IMR-90 (cell line): ENCODE results near the gene FAM151A. TPM values are rescaled to one million over a fixed set of nuclear protein-coding genes. Genes with fewer than 3 reads are reported as not detected.

ENCODE experiments used
- ATAC-seq: fragments of 200-7000 bp; cut with Tn5 transposase; 2 replicates; pipeline ENCODE4 v1.9.1; 2020; ENCODE audit warnings: low read depth, mild to moderate bottlenecking, moderate library complexity
- BruUV-seq: library from RNA; stranded (reverse); fragments of 400-500 nt; replicated peaks from 2 replicates; lab custom pipeline; 2021; lab: Mats Ljungman, UMichigan
- CTCF ChIA-PET: fragments of 300-600 bp; formaldehyde crosslinking; extraction: SDS; loops from one replicate; lab custom pipeline; 2021; ENCODE audit warnings: antibody characterized with exemption; lab: Yijun Ruan, JAX
- POLR2A ChIA-PET: fragments of 300-600 bp; sonication (Branson Sonifier 250); formaldehyde crosslinking; loops from one replicate; lab custom pipeline; 2022; ENCODE audit warnings: antibody characterized with exemption; ENCODE audit not compliant: unreplicated experiment; lab: Charles Lee
- DNase-seq: peaks from one replicate; pipeline ENCODE4 v3.0.0; 2013
- H2AFZ ChIP-seq: replicated peaks from 2 replicates; pipeline ENCODE3; 2013; ENCODE audit warnings: low read length, mild to moderate bottlenecking; ENCODE audit not compliant: poor library complexity
- H2AK5ac ChIP-seq: 2 replicates; pipeline ENCODE4 v1.6.1; 2013; ENCODE audit warnings: low read depth, low read length, inconsistent platforms
- H2AK9ac ChIP-seq: replicated peaks from 2 replicates; pipeline ENCODE3; 2013; ENCODE audit warnings: mild to moderate bottlenecking, low read depth, low read length, moderate library complexity; ENCODE audit not compliant: poor library complexity
- H2BK120ac ChIP-seq: 2 replicates; pipeline ENCODE4 v1.6.1; 2013; ENCODE audit warnings: low read depth, low read length, inconsistent platforms
- H2BK15ac ChIP-seq: 3 replicates; pipeline ENCODE4 v1.6.1; 2013; ENCODE audit warnings: low read depth, low read length, inconsistent platforms
- H2BK20ac ChIP-seq: 2 replicates; pipeline ENCODE4 v1.6.1; 2013; ENCODE audit warnings: low read depth, mild to moderate bottlenecking, inconsistent platforms, low read length, moderate library complexity
- H2BK5ac ChIP-seq: 2 replicates; pipeline ENCODE4 v1.6.1; 2013; ENCODE audit warnings: mild to moderate bottlenecking, low read depth, low read length, inconsistent platforms; ENCODE audit not compliant: poor library complexity, severe bottlenecking
- H3K14ac ChIP-seq: replicated peaks from 2 replicates; pipeline ENCODE4 v1.6.1; 2013; ENCODE audit warnings: low read depth, low read length, inconsistent platforms
- H3K18ac ChIP-seq: 2 replicates; pipeline ENCODE4 v1.6.1; 2013; ENCODE audit warnings: low read depth, low read length, control low read depth
- H3K23ac ChIP-seq: 2 replicates; pipeline ENCODE4 v1.6.1; 2013; ENCODE audit warnings: low read depth, low read length, inconsistent platforms
- H3K27ac ChIP-seq: 2 replicates; pipeline ENCODE4 v1.5.1; 2013; ENCODE audit warnings: mild to moderate bottlenecking, control low read depth, low read length; ENCODE audit not compliant: insufficient read depth
- H3K27me3 ChIP-seq: 2 replicates; pipeline ENCODE4 v1.6.1; 2013; ENCODE audit warnings: low read length; ENCODE audit not compliant: control insufficient read depth, insufficient read depth
- H3K36me3 ChIP-seq: 2 replicates; pipeline ENCODE4 v1.6.1; 2013; ENCODE audit warnings: low read length, mixed read lengths; ENCODE audit not compliant: control insufficient read depth, insufficient read depth
- H3K4ac ChIP-seq: 2 replicates; pipeline ENCODE4 v1.6.1; 2013; ENCODE audit warnings: low read depth, low read length, inconsistent platforms
- H3K4me1 ChIP-seq: 2 replicates; pipeline ENCODE4 v1.6.1; 2013; ENCODE audit warnings: low read length, mixed read lengths; ENCODE audit not compliant: control insufficient read depth, insufficient read depth
- H3K4me2 ChIP-seq: 2 replicates; pipeline ENCODE4 v1.6.1; 2013; ENCODE audit warnings: low read depth, mild to moderate bottlenecking, control low read depth, low read length, moderate library complexity
- H3K4me3 ChIP-seq: 2 replicates; pipeline ENCODE4 v1.5.1; 2013; ENCODE audit warnings: low read depth, mild to moderate bottlenecking, control low read depth, low read length, moderate library complexity; ENCODE audit not compliant: insufficient read depth
- H3K56ac ChIP-seq: 2 replicates; pipeline ENCODE4 v1.6.1; 2013; ENCODE audit warnings: low read length, inconsistent platforms; ENCODE audit not compliant: insufficient read depth; ENCODE audit errors: extremely low read depth
- H3K79me1 ChIP-seq, 2 experiments: 2 replicates each; pipeline ENCODE4 v1.6.1; 2013; ENCODE audit warnings: low read length in 2 of 2, inconsistent platforms in 1 of 2, low read depth in 1 of 2
- H3K9ac ChIP-seq: 2 replicates; pipeline ENCODE4 v1.6.1; 2013; ENCODE audit warnings: low read depth, low read length, control low read depth
- H3K9me1 ChIP-seq: 2 replicates; pipeline ENCODE4 v1.6.1; 2013; ENCODE audit warnings: low read length, inconsistent platforms; ENCODE audit not compliant: insufficient read depth
- H3K9me3 ChIP-seq: 2 replicates; pipeline ENCODE4 v1.6.1; 2013; ENCODE audit warnings: low read length; ENCODE audit not compliant: control insufficient read depth, insufficient read depth
- H4K20me1 ChIP-seq: 2 replicates; pipeline ENCODE4 v1.6.1; 2013; ENCODE audit warnings: low read length, inconsistent platforms; ENCODE audit not compliant: insufficient read depth
- H4K5ac ChIP-seq: 2 replicates; pipeline ENCODE4 v1.6.1; 2013; ENCODE audit warnings: mild to moderate bottlenecking, low read depth, low read length, control low read depth
- H4K8ac ChIP-seq, 2 experiments: 2 replicates each; pipeline ENCODE4 v1.6.1; 2013; ENCODE audit warnings: low read depth in 2 of 2, low read length in 2 of 2, control low read depth in 1 of 2, inconsistent platforms in 1 of 2
- H4K91ac ChIP-seq: 2 replicates; pipeline ENCODE4 v1.6.1; 2013; ENCODE audit warnings: low read depth, low read length, inconsistent platforms; ENCODE audit not compliant: insufficient read depth
- CHD1 ChIP-seq: IDR thresholded peaks from 2 replicates; pipeline ENCODE4 v1.6.1; 2012; ENCODE audit warnings: low read depth, low read length, improper control_type of control experiment
- FOS ChIP-seq: fragments of 150-350 bp; IDR thresholded peaks from 2 replicates; pipeline ENCODE4 v1.6.1; 2016; ENCODE audit warnings: low read depth, low read length
- MAFK ChIP-seq: IDR thresholded peaks from 2 replicates; pipeline ENCODE4 v1.6.1; 2012; ENCODE audit warnings: low read depth, low read length, improper control_type of control experiment
- MAZ ChIP-seq: IDR thresholded peaks from 2 replicates; pipeline ENCODE4 v1.6.1; 2012; ENCODE audit warnings: low read depth, mild to moderate bottlenecking, low read length, improper control_type of control experiment, moderate library complexity, borderline replicate concordance
- MXI1 ChIP-seq: IDR thresholded peaks from 2 replicates; pipeline ENCODE4 v1.6.1; 2012; ENCODE audit warnings: low read depth, mild to moderate bottlenecking, low read length, moderate library complexity, borderline replicate concordance
- NFE2L2 ChIP-seq: fragments of 150-350 bp; IDR thresholded peaks from 2 replicates; pipeline ENCODE4 v1.6.1; 2016; ENCODE audit warnings: low read depth, mild to moderate bottlenecking, low read length
- POLR2A ChIP-seq: IDR thresholded peaks from 2 replicates; pipeline ENCODE4 v1.6.1; 2012; ENCODE audit warnings: mild to moderate bottlenecking, low read depth, low read length
- RAD21 ChIP-seq: IDR thresholded peaks from 2 replicates; pipeline ENCODE4 v1.6.1; 2012; ENCODE audit warnings: low read length, improper control_type of control experiment
- RCOR1 ChIP-seq: IDR thresholded peaks from 2 replicates; pipeline ENCODE4 v1.6.1; 2012; ENCODE audit warnings: mild to moderate bottlenecking, low read length, improper control_type of control experiment; ENCODE audit not compliant: insufficient replicate concordance
- RFX5 ChIP-seq: IDR thresholded peaks from 2 replicates; pipeline ENCODE4 v1.8.0; 2012; ENCODE audit warnings: low read depth, mild to moderate bottlenecking, low read length, moderate library complexity
- SMC3 ChIP-seq: fragments of 150-350 bp; IDR thresholded peaks from 2 replicates; pipeline ENCODE4 v1.6.1; 2016; ENCODE audit warnings: low read depth, mild to moderate bottlenecking, antibody characterized with exemption, low read length, moderate library complexity
- WGBS, 2 experiments: methylation state at CpG; one replicate each; pipeline versions ENCODE4 v1.1.5 to v1.1.7; 2013; ENCODE audit warnings: missing lambda C conversion rate in 2 of 2; ENCODE audit not compliant: insufficient read length in 1 of 2; ENCODE audit errors: extremely low coverage in 2 of 2; 5-methylcytosine and 5-hydroxymethylcytosine counted together
- dilution Hi-C: fragments of 300-500 bp; cut with HindIII; formaldehyde crosslinking; loops from one replicate; pipeline ENCODE4 v1.14.3; 2018; ENCODE audit warnings: low sequenced_read_pairs; ENCODE audit not compliant: unreplicated experiment
- in situ Hi-C: fragments of 300-500 bp; cut with MboI; formaldehyde crosslinking; loops from 3 replicates; pipeline ENCODE4 v1.14.3; 2019; ENCODE audit warnings: low sequenced_read_pairs, inconsistent platforms, mixed read lengths
- intact Hi-C: fragments of 100-400 bp; cut with micrococcal nuclease; formaldehyde crosslinking; loops from 2 replicates; pipeline ENCODE4 v1.10.0; 2022
- polyA plus RNA-seq, 3 experiments: library from polyadenylated mRNA; depleted of rRNA; stranded (reverse); fragments of >200 nt; gene quantifications; 2 replicates each; pipeline ENCODE4 v1.2.3, GENCODE V29; 2012; ENCODE audit warnings: low replicate concordance in 1 of 3
- total RNA-seq: library from RNA; depleted of rRNA; stranded (reverse); fragments of >200 nt; gene quantifications from 2 replicates; pipeline ENCODE4 v1.2.3, GENCODE V29; 2012
- TF ChIP-seq, protein P1 (sequence below): conservative IDR thresholded peaks from 2 replicates; pipeline ENCODE4 v1.5.1; 2012; ENCODE audit warnings: mild to moderate bottlenecking, low read depth, low read length, improper control_type of control experiment
- TF ChIP-seq, protein P2 (sequence below): fragments of 150-350 bp; IDR thresholded peaks from 2 replicates; pipeline ENCODE4 v1.6.1; 2017; ENCODE audit warnings: mild to moderate bottlenecking, antibody characterized with exemption, low read length, low read depth
- TF ChIP-seq, protein P3 (sequence below): fragments of 150-350 bp; IDR thresholded peaks from 2 replicates; pipeline ENCODE4 v1.6.1; 2016; ENCODE audit warnings: low read depth, mild to moderate bottlenecking, low read length, moderate library complexity, borderline replicate concordance

Gene FAM151A
- total and polyA plus RNA-seq, 2 of the 4 experiments (the other 2 are of a cell fraction) = not detected

DNA sequence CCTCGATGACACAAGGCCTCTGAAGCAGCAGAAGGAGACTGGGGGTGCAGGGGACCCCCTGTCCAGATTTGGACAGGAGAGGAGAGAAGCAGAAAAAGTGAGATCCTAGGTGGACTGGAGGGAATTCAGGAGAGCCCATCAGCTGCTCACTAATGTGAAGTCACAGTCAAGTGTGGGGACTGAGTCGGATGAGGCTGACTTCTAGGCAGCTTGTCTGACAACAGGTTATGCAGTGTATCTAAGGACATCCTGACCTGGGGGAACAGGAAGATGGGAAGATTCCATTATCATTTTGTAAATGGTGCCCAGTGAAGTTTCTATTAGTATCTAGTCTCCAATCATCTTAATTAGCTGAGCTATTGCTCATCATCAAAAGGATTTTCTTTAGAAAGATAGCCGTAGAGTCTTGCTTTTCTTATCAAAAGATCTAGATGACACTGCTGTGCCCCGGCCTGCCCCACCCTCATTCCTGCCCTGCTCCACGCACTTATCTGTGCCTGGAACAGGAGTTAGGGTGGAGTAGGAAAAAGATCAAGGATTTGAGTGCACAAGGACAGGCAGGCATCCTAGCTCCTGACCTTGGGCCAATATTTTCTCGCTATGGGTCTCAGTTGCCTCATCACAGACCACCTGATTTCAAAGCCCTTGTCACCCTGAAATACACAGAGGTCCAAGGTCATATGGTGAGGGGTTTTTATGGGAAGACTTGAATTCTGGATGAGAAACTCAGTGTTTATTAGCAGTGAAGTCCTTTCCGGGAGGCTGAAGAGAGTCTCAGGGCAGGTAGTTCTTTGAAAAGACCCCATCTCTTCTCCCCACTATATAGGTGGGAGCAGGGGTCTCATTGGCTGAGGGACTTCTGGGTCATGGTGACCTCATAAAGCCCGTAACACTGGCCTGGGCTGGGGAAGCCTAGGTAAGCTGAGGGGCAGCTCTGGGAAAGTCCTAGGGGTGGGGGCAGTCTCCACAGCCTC lies 17.8 kb upstream of the FAM151A start, which contains the start of gene MROH7:
TSS of gene MROH7 (plus strand) at position 924 of the 974 bp plus-strand sequence. CDS start 11,141 bp downstream, outside the sequence.
- Histone ChIP-seq H4K20me1 (no peaks in the 10 kb centered on the region), H3K9me1 (no peaks in the 10 kb centered on the region; the same call in 1 of the 2 replicates), H3K14ac (no peak within 1 kb of the TSS), H3K9me3 (peaks cover 10% of the 10 kb centered on the region), H3K18ac (no peak within 1 kb of the TSS), H2BK20ac (no peak within 1 kb of the TSS), H3K79me1 (no peaks in the 10 kb centered on the region), H2BK5ac (no peak within 1 kb of the TSS), H3K36me3 (no peaks in the 10 kb centered on the region), H3K27me3 (peaks cover 19% of the 10 kb centered on the region), H2AK9ac (no peak within 1 kb of the TSS), H4K8ac (no peak within 1 kb of the TSS), H2BK15ac (no peak within 1 kb of the TSS), H3K23ac (no peak within 1 kb of the TSS), H3K4me2 (no peak within 1 kb of the TSS), H4K91ac (no peak within 1 kb of the TSS), H2AK5ac (no peak within 1 kb of the TSS), H3K56ac (no peak within 1 kb of the TSS), H2BK120ac (no peak within 1 kb of the TSS), H2AFZ (no peak within 1 kb of the TSS), H3K4ac (no peak within 1 kb of the TSS), H4K5ac (no peak within 1 kb of the TSS), H3K9ac (no peak within 1 kb of the TSS), H3K4me1 (no peaks in the 10 kb centered on the region), H3K4me3 (no peak within 1 kb of the TSS), H3K27ac (no peak within 1 kb of the TSS)
- ATAC-seq = no peak
- CTCF ChIA-PET = no interaction called here
- intact Hi-C loops (no loop called here), in situ Hi-C loops (no loop called here), dilution Hi-C loops (no loop called here)
- WGBS, 2 experiments = 25% methylated on average over 1 of the region's 8 CpGs; no CpG with 5 or more reads in 1 of the 2 experiments
- BruUV-seq = no TSS peak
- no peak for DNase-seq
- POLR2A ChIA-PET = no interaction called here
- TF ChIP-seq RCOR1 (no peak), POLR2A (no peak), RFX5 (no peak), SMC3 (no peak), CHD1 (no peak), MAFK (no peak), FOS (no peak), MXI1 (no peak), RAD21 (no peak), NFE2L2 (no peak), MAZ (no peak)
- TF ChIP-seq, protein P1, sequence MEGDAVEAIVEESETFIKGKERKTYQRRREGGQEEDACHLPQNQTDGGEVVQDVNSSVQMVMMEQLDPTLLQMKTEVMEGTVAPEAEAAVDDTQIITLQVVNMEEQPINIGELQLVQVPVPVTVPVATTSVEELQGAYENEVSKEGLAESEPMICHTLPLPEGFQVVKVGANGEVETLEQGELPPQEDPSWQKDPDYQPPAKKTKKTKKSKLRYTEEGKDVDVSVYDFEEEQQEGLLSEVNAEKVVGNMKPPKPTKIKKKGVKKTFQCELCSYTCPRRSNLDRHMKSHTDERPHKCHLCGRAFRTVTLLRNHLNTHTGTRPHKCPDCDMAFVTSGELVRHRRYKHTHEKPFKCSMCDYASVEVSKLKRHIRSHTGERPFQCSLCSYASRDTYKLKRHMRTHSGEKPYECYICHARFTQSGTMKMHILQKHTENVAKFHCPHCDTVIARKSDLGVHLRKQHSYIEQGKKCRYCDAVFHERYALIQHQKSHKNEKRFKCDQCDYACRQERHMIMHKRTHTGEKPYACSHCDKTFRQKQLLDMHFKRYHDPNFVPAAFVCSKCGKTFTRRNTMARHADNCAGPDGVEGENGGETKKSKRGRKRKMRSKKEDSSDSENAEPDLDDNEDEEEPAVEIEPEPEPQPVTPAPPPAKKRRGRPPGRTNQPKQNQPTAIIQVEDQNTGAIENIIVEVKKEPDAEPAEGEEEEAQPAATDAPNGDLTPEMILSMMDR = no peak
- TF ChIP-seq, protein P2, sequence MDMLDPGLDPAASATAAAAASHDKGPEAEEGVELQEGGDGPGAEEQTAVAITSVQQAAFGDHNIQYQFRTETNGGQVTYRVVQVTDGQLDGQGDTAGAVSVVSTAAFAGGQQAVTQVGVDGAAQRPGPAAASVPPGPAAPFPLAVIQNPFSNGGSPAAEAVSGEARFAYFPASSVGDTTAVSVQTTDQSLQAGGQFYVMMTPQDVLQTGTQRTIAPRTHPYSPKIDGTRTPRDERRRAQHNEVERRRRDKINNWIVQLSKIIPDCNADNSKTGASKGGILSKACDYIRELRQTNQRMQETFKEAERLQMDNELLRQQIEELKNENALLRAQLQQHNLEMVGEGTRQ = no peak
- TF ChIP-seq, protein P3, sequence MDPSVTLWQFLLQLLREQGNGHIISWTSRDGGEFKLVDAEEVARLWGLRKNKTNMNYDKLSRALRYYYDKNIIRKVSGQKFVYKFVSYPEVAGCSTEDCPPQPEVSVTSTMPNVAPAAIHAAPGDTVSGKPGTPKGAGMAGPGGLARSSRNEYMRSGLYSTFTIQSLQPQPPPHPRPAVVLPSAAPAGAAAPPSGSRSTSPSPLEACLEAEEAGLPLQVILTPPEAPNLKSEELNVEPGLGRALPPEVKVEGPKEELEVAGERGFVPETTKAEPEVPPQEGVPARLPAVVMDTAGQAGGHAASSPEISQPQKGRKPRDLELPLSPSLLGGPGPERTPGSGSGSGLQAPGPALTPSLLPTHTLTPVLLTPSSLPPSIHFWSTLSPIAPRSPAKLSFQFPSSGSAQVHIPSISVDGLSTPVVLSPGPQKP = no peak
